Mucosa of descending colon (tissue), 3 donors: Measurements from ENCODE around the gene RMI1. TPM values are rescaled to one million over a fixed set of nuclear protein-coding genes. Genes with fewer than 3 reads are reported as not detected.

Experiments used
- ATAC-seq: fragments of 200-7000 bp; cut with Tn5 transposase; one replicate; pipeline ENCODE4 v1.9.1; 2020; ENCODE audit warnings: mild to moderate bottlenecking, moderate library complexity
- DNase-seq, 3 donors: peaks; one replicate each; pipeline ENCODE4 v3.0.0-alpha.2; 2020
- H3K36me3 ChIP-seq: fragments of 200-600 bp; one replicate; pipeline ENCODE4 v1.8.0; 2021; ENCODE audit warnings: low read depth, mild to moderate bottlenecking
- H3K4me1 ChIP-seq: fragments of 200-600 bp; one replicate; pipeline ENCODE4 v1.8.0; 2021; ENCODE audit warnings: low read depth, mild to moderate bottlenecking
- H3K4me3 ChIP-seq: fragments of 200-600 bp; one replicate; pipeline ENCODE4 v1.8.0; 2021; ENCODE audit warnings: mild to moderate bottlenecking
- H3K9me3 ChIP-seq: fragments of 200-600 bp; one replicate; pipeline ENCODE4 v1.8.0; 2021; ENCODE audit warnings: mild to moderate bottlenecking
- CTCF ChIP-seq: fragments of 200-600 bp; IDR thresholded peaks from one replicate; pipeline ENCODE4 v1.8.0; 2022; ENCODE audit warnings: antibody characterized with exemption, mild to moderate bottlenecking
- intact Hi-C, 2 donors: fragments of 100-400 bp; cut with DNase I in 1 of 2; cut with micrococcal nuclease in 1 of 2; formaldehyde crosslinking; loops; one replicate each; pipeline versions ENCODE4 v1.11.0 to v1.11.1; 2022; cut with DNase I, micrococcal nuclease
- total RNA-seq, 3 donors: library from RNA; stranded (reverse); fragmentation: NEBNext Ultra II Directional in 2 of 3; extraction: Animal tissue kit (Norgen Biotek cat#: 25700) in 2 of 3; gene quantifications; one replicate each; pipeline versions ENCODE4 v1.2.1 to v1.2.4, GENCODE V29; 2021 to 2023
- donor health status: DM: no; HTN: no; CAD: no; lungs with moderate emphysema.
- donor health status: DM: no; HTN: no; CAD: no.
- donor health status: DM: no; HTN: yes; CAD: no.

Gene RMI1
- total RNA-seq, 3 donors from 2014 or later, result 7.0 to 15.6 (median 11.6) TPM

GRCh38 chr9:83987402-83987791 is 6.8 kb downstream of the RMI1 start:
- intact Hi-C loops, result no loop called here
- no peaks in the 10 kb centered on the region for H3K36me3 ChIP-seq
- H3K4me1 ChIP-seq, result peaks cover 8% of the 10 kb centered on the region
- ATAC-seq (no peak), DNase-seq (no peak)
- TF ChIP-seq CTCF, result no peak
- H3K4me3 ChIP-seq, result no peak overlapping the region
- no peaks in the 10 kb centered on the region for H3K9me3 ChIP-seq

- DNase-seq (no peak), ATAC-seq (no peak)
- Histone ChIP-seq H3K4me3 (no peak overlapping the region), H3K36me3 (no peaks in the 10 kb centered on the region), H3K4me1 (peaks cover 11% of the 10 kb centered on the region), H3K9me3 (no peaks in the 10 kb centered on the region)
- TF ChIP-seq CTCF, result no peak
- intact Hi-C loops, result no loop called here
Measured at GRCh38 chr9:83988411-83988810, 7.8 kb downstream of the RMI1 start.

- DNase-seq (no peak), ATAC-seq (no peak)
- H3K4me1 ChIP-seq, result peaks cover 11% of the 10 kb centered on the region
- intact Hi-C loops, result no loop called here
- no peaks in the 10 kb centered on the region for H3K9me3 ChIP-seq
- H3K36me3 ChIP-seq, result no peaks in the 10 kb centered on the region
- TF ChIP-seq CTCF, result no peak
- H3K4me3 ChIP-seq, result no peak overlapping the region
Measured at GRCh38 chr9:83991355-83991754, 10.8 kb downstream of the RMI1 start.

GRCh38 chr9:83992407-83992806 is 11.8 kb downstream of the RMI1 start:
- intact Hi-C loops, result no loop called here
- H3K4me1 ChIP-seq, result peaks cover 8% of the 10 kb centered on the region
- H3K36me3 ChIP-seq, result no peaks in the 10 kb centered on the region
- H3K4me3 ChIP-seq, result no peak overlapping the region
- H3K9me3 ChIP-seq, result no peaks in the 10 kb centered on the region
- TF ChIP-seq CTCF, result no peak
- ATAC-seq, result peak; percentile 65
- DNase-seq, result no peak

- intact Hi-C loops, result no loop called here
- no peak for ATAC-seq
- TF ChIP-seq CTCF, result no peak
Measured at GRCh38 chr9:83992901-83993300, 12.3 kb downstream of the RMI1 start.

GRCh38 chr9:83996126-83996525 is 15.5 kb downstream of the RMI1 start:
- H3K4me3 ChIP-seq, result no peak overlapping the region
- DNase-seq, result no peak
- H3K4me1 ChIP-seq, result peaks cover 2% of the 10 kb centered on the region
- intact Hi-C loops, result no loop called here
- no peak for TF ChIP-seq CTCF
- H3K9me3 ChIP-seq, result no peaks in the 10 kb centered on the region
- ATAC-seq, result no peak
- no peaks in the 10 kb centered on the region for H3K36me3 ChIP-seq

More at GRCh38 chr9:83992901-83993300, 12.3 kb downstream of the RMI1 start:
- Histone ChIP-seq H3K4me3 (no peak overlapping the region), H3K4me1 (peaks cover 3% of the 10 kb centered on the region), H3K36me3 (no peaks in the 10 kb centered on the region), H3K9me3 (no peaks in the 10 kb centered on the region)
- no peak for DNase-seq
